Lung (tissue), 12 donors: ENCODE results near the gene VWA3A. TPM values are rescaled to one million over a fixed set of nuclear protein-coding genes. Genes with fewer than 3 reads are reported as not detected.

ENCODE experiments used
- ATAC-seq: fragments of 200-7000 bp; cut with Tn5 transposase; one replicate; pipeline ENCODE4 v1.9.1; 2020; ENCODE audit warnings: moderate number of reproducible peaks; ENCODE audit not compliant: insufficient read depth, low FRiP score
- DNase-seq, 3 donors: peaks; one replicate each; pipeline ENCODE4 v3.0.0-alpha.2; 2013 to 2017
- H3K27ac ChIP-seq, 2 donors: one replicate each; pipeline ENCODE4 v1.5.1; 2013; ENCODE audit warnings: mild to moderate bottlenecking in 2 of 2, moderate library complexity in 2 of 2, control low read depth in 1 of 2, inconsistent platforms in 1 of 2, low read depth in 1 of 2, low read length in 1 of 2
- H3K27me3 ChIP-seq, 3 donors: one replicate each; pipeline ENCODE4 v1.5.1; 2013; ENCODE audit warnings: low read length in 2 of 3; ENCODE audit not compliant: control insufficient read depth in 3 of 3, insufficient read depth in 3 of 3
- H3K36me3 ChIP-seq, 4 donors: one replicate each; pipeline ENCODE4 v1.5.1; 2013; ENCODE audit warnings: low read length in 4 of 4, mild to moderate bottlenecking in 1 of 4, moderate library complexity in 1 of 4; ENCODE audit not compliant: control insufficient read depth in 4 of 4, insufficient read depth in 4 of 4
- H3K4me1 ChIP-seq, 5 donors: one replicate each; pipeline ENCODE4 v1.5.1; 2013; ENCODE audit warnings: low read length in 5 of 5, mild to moderate bottlenecking in 2 of 5, moderate library complexity in 1 of 5; ENCODE audit not compliant: control insufficient read depth in 5 of 5, insufficient read depth in 5 of 5
- H3K4me3 ChIP-seq: one replicate; pipeline ENCODE4 v1.5.1; 2013; ENCODE audit warnings: mild to moderate bottlenecking, control low read depth, moderate library complexity
- H3K9ac ChIP-seq, 2 donors: one replicate each; pipeline ENCODE4 v1.5.1; 2013; ENCODE audit warnings: low read length in 2 of 2, control low read depth in 1 of 2; ENCODE audit not compliant: insufficient read depth in 1 of 2
- H3K9me3 ChIP-seq, 4 donors: one replicate each; pipeline ENCODE4 v1.5.1; 2013; ENCODE audit warnings: low read length in 3 of 4, mild to moderate bottlenecking in 1 of 4, moderate library complexity in 1 of 4; ENCODE audit not compliant: control insufficient read depth in 4 of 4, insufficient read depth in 3 of 4
- CTCF ChIP-seq: IDR thresholded peaks from 2 replicates; pipeline ENCODE4 v1.5.1; 2012; ENCODE audit warnings: mild to moderate bottlenecking; ENCODE audit errors: control extremely low read depth, extremely low read depth
- WGBS, 2 donors: extraction: QIAGEN DNeasy Blood & Tissue Kit; methylation state at CpG; one replicate each; pipeline ENCODE4 v1.1.7; 2013; 5-methylcytosine and 5-hydroxymethylcytosine counted together
- polyA plus RNA-seq, 2 donors: library from polyadenylated mRNA; stranded (reverse); fragments of 200-250 nt; gene quantifications; one replicate each; pipeline ENCODE4 v1.2.1, GENCODE V29; 2013
- total RNA-seq, 2 donors: library from RNA; depleted of rRNA in 1 of 2; stranded (reverse); fragments of >200 nt in 1 of 2; gene quantifications; one replicate each; pipeline ENCODE4 v1.2.1, GENCODE V29; 2014 to 2021
- donor health status: control.
- donor health status: control.
- donor health status: Bipolar disorder and iron deficiency.
- donor health status: healthy.
- donor health status: DM: yes; HTN: yes; CAD: no.

The VWA3A gene
- total and polyA plus RNA-seq, 4 donors, result 2.4 to 15.1 (median 8.7) TPM

- TF ChIP-seq CTCF, result no peak
- 99 to 100% methylated on average over 2 of the region's 2 CpGs for WGBS, 2 donors
- Histone ChIP-seq H3K36me3 (no peaks in the 10 kb centered on the region), H3K9ac (no peak overlapping the region), H3K9me3 (no peaks in the 10 kb centered on the region), H3K27ac (no peak overlapping the region), H3K27me3 (no peaks in the 10 kb centered on the region), H3K4me3 (no peak overlapping the region), H3K4me1 (peaks cover 0 to 12% (median 3%) of the 10 kb centered on the region in 5 donors)
- DNase-seq (no peak), ATAC-seq (no peak)
Observed at GRCh38 chr16:22204091-22204655, 111.8 kb downstream of the VWA3A start.

GRCh38 chr16:22205577-22206012, 113.3 kb downstream of the VWA3A start:
- 5 to 8% methylated on average over 11 of the region's 11 CpGs for WGBS, 2 donors
- Histone ChIP-seq H3K36me3 (peaks cover 0 to 4% (median 0%) of the 10 kb centered on the region in 4 donors), H3K4me1 (peaks cover 0 to 12% (median 7%) of the 10 kb centered on the region in 5 donors), H3K9me3 (no peaks in the 10 kb centered on the region), H3K27me3 (no peaks in the 10 kb centered on the region), H3K9ac (peak overlapping the region in 1 of 2 donors; percentile 63), H3K4me3 (peak overlapping the region; percentile 28), H3K27ac (peak overlapping the region; percentile 73 to 96)
- ATAC-seq (no peak), DNase-seq (no peak)
- no peak for TF ChIP-seq CTCF

GRCh38 chr16:22206013-22206841, 113.9 kb downstream of the VWA3A start, which contains the start of gene EEF2K:
Gene EEF2K, plus strand, starts transcription at chr16:22206278. Its CDS starts 19,452 bp downstream, at chr16:22225730.
- peak within 1 kb of the TSS; percentile 78 to 96 for H3K27ac ChIP-seq
- ATAC-seq (peak; percentile 85), DNase-seq (peak; percentile 95 to 97 (median 95))
- H3K4me3 ChIP-seq, result peak within 1 kb of the TSS; percentile 78
- no peaks in the 10 kb centered on the region for H3K27me3 ChIP-seq
- peaks cover 0 to 12% (median 8%) of the 10 kb centered on the region in 5 donors for H3K4me1 ChIP-seq
- 0% methylated on average over 48 to 74 of the region's 74 CpGs for WGBS, 2 donors
- peaks cover 0 to 7% (median 0%) of the 10 kb centered on the region in 4 donors for H3K36me3 ChIP-seq
- peaks cover 0 to 3% (median 0%) of the 10 kb centered on the region in 4 donors for H3K9me3 ChIP-seq
- TF ChIP-seq CTCF, result peak; percentile 72
- peak within 1 kb of the TSS; percentile 28 to 63 for H3K9ac ChIP-seq

Other genes starting within 250 kb of the VWA3A start
- 100 to 1,000 TPM; 101 to 168 TPM for gene NPIPB4, start 234.8 kb upstream of the VWA3A start, total RNA-seq
- gene NPIPB4, start 234.8 kb upstream of the VWA3A start, polyA plus RNA-seq, result 10 to 100 TPM; 19.4 to 19.9 TPM
- 100 to 1,000 TPM; 166 to 196 TPM for gene UQCRC2, start 139.2 kb upstream of the VWA3A start, total RNA-seq
- 100 to 1,000 TPM in 1 of 2 donors, 10 to 100 TPM in 1; 69.3 to 127 TPM for gene UQCRC2, start 139.2 kb upstream of the VWA3A start, polyA plus RNA-seq
- gene PDZD9, start 91.4 kb upstream of the VWA3A start, total RNA-seq, result not detected
- not detected for gene PDZD9, start 91.4 kb upstream of the VWA3A start, polyA plus RNA-seq
- 10 to 100 TPM; 11.7 to 30.6 TPM for gene MOSMO, start 84.4 kb upstream of the VWA3A start, total RNA-seq
- gene MOSMO, start 84.4 kb upstream of the VWA3A start, polyA plus RNA-seq, result 10 to 100 TPM; 10.3 to 10.9 TPM
- under 1 TPM in 1 of 2 donors, not detected in 1; 0.64 TPM for gene SDR42E2, start 70.0 kb downstream of the VWA3A start, total RNA-seq
- under 1 TPM; 0.10 to 0.11 TPM for gene SDR42E2, start 70.0 kb downstream of the VWA3A start, polyA plus RNA-seq
- 10 to 100 TPM; 27.5 to 40.8 TPM for gene EEF2K, start 113.7 kb downstream of the VWA3A start, total RNA-seq
- 1 to 10 TPM; 5.6 to 7.2 TPM for gene EEF2K, start 113.7 kb downstream of the VWA3A start, polyA plus RNA-seq
- 10 to 100 TPM; 44.0 to 44.3 TPM for gene POLR3E, start 204.9 kb downstream of the VWA3A start, total RNA-seq
- 10 to 100 TPM; 23.2 to 24.1 TPM for gene POLR3E, start 204.9 kb downstream of the VWA3A start, polyA plus RNA-seq